ENCODE data around the gene CNTRL.
"Not testable (repeated sequence)": the region's sequence is repeated elsewhere in the genome, so short reads cannot be mapped to it uniquely, and the experiment has no call there.

Gene CNTRL

DNA sequence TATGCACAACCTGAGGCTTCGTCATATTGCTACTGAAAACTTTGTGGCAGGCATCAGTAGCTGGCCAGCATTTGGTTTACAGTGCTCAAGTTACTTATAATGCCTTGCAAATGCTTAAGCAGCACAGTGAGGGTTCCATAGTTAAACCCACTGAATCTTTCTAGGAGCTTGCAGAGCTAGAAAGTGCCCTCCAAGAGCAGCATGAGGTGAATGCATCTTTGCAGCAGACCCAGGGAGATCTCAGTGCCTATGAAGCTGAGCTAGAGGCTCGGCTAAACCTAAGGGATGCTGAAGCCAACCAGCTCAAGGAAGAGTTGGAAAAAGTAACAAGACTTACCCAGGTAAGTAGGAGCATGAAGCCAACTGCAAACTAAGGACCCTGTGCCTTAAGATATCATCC is 60.9 kb downstream of the CNTRL start:
- DNase-seq (ENCODE audit: low read depth): no peak

GRCh38 chr9:121138561-121138960 is 63.8 kb downstream of the CNTRL start:
- no peak for DNase-seq (ENCODE audit: low read depth)

GRCh38 chr9:121138973-121139372 is 64.2 kb downstream of the CNTRL start:
- DNase-seq (ENCODE audit: low read depth): no peak

DNA sequence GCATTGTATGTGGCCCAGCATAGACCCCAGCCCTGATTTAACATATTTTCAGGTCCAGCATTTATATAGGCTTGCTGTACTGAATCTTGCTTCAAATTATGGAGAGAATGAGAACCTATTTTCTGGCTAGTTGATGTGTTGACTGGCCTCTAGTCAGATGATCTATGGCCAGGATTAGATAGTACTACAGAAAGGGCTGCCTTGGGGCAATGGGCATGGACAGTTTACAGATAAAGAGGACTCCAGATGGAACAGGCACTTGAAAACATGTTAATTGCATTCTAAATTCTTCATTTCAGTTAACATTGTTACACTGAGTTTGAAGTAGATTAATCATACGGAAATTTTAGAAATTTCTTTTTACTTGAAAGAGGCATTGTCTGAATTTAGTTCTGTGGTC is 65.4 kb downstream of the CNTRL start:
- DNase-seq (ENCODE audit: low read depth): no peak

- DNase-seq (ENCODE audit: low read depth): no peak
Observed at GRCh38 chr9:121141306-121141705, 66.6 kb downstream of the CNTRL start.

DNA sequence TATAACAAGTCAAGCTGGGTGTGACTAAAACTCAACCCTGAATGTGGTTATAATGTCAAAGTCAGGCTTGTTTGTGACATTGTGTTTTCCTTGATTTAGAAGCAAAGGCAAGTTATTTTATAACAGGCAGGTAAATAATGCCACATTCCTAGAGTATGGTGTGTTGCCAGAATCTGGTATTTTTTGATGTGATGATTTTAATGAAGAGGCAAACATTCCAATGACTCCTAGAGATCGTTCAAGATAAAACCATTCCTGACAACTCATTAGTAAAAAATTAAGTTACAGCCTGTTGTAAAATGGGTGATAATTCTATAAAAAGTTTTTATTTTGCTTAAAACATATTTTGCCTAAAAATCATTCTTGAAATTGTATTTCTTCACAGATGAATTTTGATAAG is 67.0 kb downstream of the CNTRL start:
- no peak for DNase-seq (ENCODE audit: low read depth)

GRCh38 chr9:121143771-121144170 is 69.0 kb downstream of the CNTRL start:
- DNase-seq (ENCODE audit: low read depth): no peak

DNA sequence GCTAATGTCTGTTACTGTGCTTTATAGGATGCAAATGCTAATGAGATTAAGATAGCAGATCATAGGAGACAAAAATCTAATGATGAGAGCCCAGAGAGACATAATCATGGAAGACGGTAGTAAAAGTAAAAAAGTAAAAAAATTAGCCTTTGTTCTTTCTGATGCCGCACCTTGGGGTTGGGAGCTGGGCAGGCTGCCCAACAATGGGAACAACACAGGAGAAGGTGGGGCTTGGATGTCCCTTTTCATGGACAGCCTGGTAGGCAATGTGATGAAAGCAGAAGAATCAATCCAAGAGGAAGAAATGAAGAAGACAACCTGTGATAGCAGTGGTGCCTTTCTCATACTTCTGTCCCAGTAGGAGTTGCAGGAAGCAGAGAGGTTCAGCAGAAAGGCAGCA is 69.7 kb downstream of the CNTRL start:
- DNase-seq (ENCODE audit: low read depth): no peak

DNA sequence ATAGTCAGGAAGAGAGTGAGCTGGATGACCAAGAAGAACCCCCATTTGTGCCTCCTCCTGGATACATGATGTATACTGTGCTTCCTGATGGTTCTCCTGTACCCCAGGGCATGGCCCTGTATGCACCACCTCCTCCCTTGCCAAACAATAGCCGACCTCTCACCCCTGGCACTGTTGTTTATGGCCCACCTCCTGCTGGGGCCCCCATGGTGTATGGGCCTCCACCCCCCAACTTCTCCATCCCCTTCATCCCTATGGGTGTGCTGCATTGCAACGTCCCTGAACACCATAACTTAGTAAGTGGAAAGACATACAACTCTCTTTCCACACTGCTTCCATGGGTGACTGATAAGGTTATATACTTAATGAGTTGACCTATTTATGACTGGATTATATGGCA is 75.4 kb downstream of the CNTRL start:
- no peak for DNase-seq (ENCODE audit: low read depth)

- no peak for DNase-seq (ENCODE audit: low read depth)
Observed at GRCh38 chr9:121153642-121154041, 78.9 kb downstream of the CNTRL start.

- DNase-seq (ENCODE audit: low read depth): no peak
Observed at GRCh38 chr9:121154782-121155181, 80.0 kb downstream of the CNTRL start.

GRCh38 chr9:121156263-121156731 is 81.5 kb downstream of the CNTRL start:
- peak; percentile 56 for DNase-seq (ENCODE audit: low read depth)

- DNase-seq (ENCODE audit: low read depth): no peak
Observed at GRCh38 chr9:121157939-121158338, 83.2 kb downstream of the CNTRL start.

DNA sequence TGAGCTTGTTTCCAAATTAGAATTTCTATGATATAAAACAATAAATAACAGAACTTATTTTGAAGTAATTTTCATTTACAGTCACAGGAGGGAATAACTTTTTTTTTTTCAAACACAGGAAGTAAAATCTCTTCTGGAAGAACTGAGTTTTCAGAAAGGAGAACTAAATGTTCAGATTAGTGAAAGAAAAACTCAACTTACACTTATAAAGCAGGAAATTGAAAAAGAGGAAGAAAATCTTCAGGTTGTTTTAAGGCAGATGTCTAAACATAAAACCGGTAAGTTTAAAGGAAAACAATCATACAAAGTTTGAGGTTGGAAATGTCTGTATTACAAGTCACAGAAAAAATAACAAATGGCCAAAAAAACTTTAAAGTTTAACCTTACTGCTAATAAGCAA is 85.3 kb downstream of the CNTRL start:
- DNase-seq (ENCODE audit: low read depth): no peak

GRCh38 chr9:121168052-121168451 is 93.3 kb downstream of the CNTRL start:
- no peak for DNase-seq (ENCODE audit: low read depth)

DNA sequence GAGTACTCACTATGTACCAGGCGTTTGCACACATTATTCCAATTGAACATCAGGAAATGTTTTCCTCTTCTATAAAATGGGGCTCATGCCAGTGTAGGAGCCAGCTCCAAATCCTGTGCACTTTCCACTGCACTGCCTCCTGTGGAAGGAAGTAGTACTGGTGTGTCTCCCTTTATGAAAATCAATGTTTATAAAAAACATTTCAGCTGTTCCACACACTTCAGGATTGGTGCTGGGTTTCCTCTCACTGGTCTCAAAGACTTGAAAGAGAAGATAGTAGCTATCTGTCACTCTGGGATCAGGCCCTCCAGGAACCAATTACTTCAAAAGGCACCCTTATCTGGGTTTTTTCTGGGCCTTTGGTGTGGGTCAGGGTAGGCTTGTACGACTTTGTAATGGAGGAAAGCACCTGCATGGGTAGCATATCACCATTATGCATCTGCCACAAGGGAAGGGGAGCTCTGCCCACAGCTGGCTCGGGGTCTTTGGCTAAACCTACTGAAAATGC is 94.4 kb downstream of the CNTRL start:
- DNase-seq (ENCODE audit: low read depth): peak; percentile 29

- DNase-seq (ENCODE audit: low read depth): no peak
Observed at GRCh38 chr9:121171236-121171635, 96.5 kb downstream of the CNTRL start.

DNA sequence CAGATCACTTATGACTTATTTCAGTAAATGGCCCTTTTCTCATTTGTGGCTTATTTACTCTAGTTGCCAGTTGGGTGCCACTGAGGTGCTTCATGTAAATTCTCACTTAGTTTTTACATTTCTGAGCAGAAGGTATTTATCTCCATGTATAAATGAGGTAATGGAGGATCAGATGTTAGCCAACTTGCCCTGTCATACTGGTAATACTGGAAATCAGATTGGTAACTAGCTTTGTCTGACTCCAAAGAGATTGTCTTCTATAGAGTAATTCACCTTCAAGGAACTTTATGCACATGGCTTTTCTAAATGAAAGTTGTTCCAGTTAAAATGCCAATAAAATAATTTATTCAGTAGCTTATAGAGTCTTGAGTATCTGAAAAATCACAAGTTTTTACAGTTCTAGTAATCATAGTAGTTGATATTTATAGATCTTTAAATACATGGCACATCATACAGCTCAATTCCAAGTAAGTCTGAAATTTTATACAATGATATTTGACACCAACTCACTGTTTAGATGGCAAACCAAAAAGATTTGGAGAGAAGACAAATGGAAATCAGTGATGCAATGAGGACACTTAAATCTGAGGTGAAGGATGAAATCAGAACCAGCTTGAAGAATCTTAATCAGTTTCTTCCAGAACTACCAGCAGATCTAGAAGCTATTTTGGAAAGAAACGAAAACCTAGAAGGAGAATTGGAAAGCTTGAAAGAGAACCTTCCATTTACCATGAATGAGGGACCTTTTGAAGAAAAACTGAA is 98.2 kb downstream of the CNTRL start:
- peak; percentile 56 for DNase-seq (ENCODE audit: low read depth)

- DNase-seq (ENCODE audit: low read depth): no peak
Observed at GRCh38 chr9:121173501-121173900, 98.7 kb downstream of the CNTRL start.

GRCh38 chr9:121178676-121179372 is 104.1 kb downstream of the CNTRL start:
- DNase-seq (ENCODE audit: low read depth): no peak

DNA sequence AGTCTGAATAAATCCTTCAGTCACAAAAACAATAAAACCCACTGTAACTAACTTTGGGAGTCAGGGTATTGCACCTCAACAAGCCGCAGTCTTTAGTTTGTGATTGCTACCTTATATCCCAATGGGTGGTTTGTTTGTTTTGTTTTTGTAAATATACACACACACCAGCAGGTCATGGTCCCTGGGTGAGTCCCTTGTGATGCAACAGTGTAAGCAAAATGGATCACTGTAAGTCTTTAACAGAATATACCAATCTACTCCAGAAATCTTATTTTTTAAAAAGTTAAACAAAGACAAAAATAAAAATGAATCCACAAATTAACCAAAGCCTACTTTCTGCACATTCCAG is 104.6 kb downstream of the CNTRL start:
- DNase-seq (ENCODE audit: low read depth): not testable (repeated sequence)

GRCh38 chr9:121179930-121180681 is 105.4 kb downstream of the CNTRL start:
- no peak for DNase-seq (ENCODE audit: low read depth)
